K562 (cell line): Measurements from ENCODE around the gene CNOT4. TPM values are rescaled to one million over a fixed set of nuclear protein-coding genes. Genes with fewer than 3 reads are reported as not detected.

Experiments
- ATAC-seq: fragments of 200-7000 bp; cut with Tn5 transposase; 3 replicates; pipeline ENCODE4 v1.9.1; 2020; ENCODE audit warnings: moderate library complexity
- BruUV-seq: library from RNA; stranded (reverse); fragments of 400-500 nt; replicated peaks from 2 replicates; lab custom pipeline; 2021; lab: Mats Ljungman, UMichigan
- CTCF ChIA-PET: fragments of 300-600 bp; formaldehyde crosslinking; extraction: SDS; loops from one replicate; lab custom pipeline; 2021; ENCODE audit warnings: low intra/inter-chr PET ratio; lab: Yijun Ruan, JAX
- POLR2A ChIA-PET: fragments of 300-600, 350-650 bp; sonication (Branson Sonifier 250); formaldehyde crosslinking; extraction: SDS; loops from one replicate; lab custom pipeline; 2021; ENCODE audit warnings: antibody characterized with exemption, inconsistent platforms; lab: Yijun Ruan, JAX
- DNase-seq, 4 experiments: peaks; one replicate each; pipeline versions ENCODE4 v3.0.0 to v3.0.0-alpha.2; 2011 to 2018; ENCODE audit warnings: low spot score in 3 of 4, mixed read lengths in 3 of 4; ENCODE audit errors: extremely low read depth in 1 of 4
- FAIRE-seq: peaks from 2 replicates; lab custom pipeline; 2011; peaks lifted over from hg19 to GRCh38; lab: Jason Lieb, UNC
- H2AFZ ChIP-seq: 2 replicates; pipeline ENCODE4 v1.6.0; 2011; ENCODE audit warnings: low read depth, low read length, control low read depth, inconsistent platforms
- H3K27ac ChIP-seq: fragments of 200-600 bp; 3 replicates; pipeline ENCODE4 v1.8.0; 2011; ENCODE audit warnings: low read depth, mild to moderate bottlenecking, control low read depth, inconsistent platforms, low read length, moderate library complexity, mixed read lengths; ENCODE audit errors: extremely low read depth
- H3K27me3 ChIP-seq, 2 experiments: fragments of 300-600 bp in 1 of 2; 2 replicates in 1 of 2; 3 replicates in 1 of 2; pipeline versions ENCODE4 v1.6.0 to v1.8.0; 2011; ENCODE audit warnings: inconsistent platforms in 2 of 2, low read length in 2 of 2, mild to moderate bottlenecking in 1 of 2, mixed read lengths in 1 of 2, moderate library complexity in 1 of 2; ENCODE audit not compliant: control insufficient read depth in 2 of 2, insufficient read depth in 2 of 2
- H3K36me3 ChIP-seq: fragments of 300-600 bp; 3 replicates; pipeline ENCODE4 v1.8.0; 2011; ENCODE audit warnings: mild to moderate bottlenecking, low read length, inconsistent platforms; ENCODE audit not compliant: control insufficient read depth, insufficient read depth
- H3K4me1 ChIP-seq, 2 experiments: fragments of 200-600 bp in 1 of 2; replicated peaks in 1 of 2; 2 replicates in 1 of 2; 3 replicates in 1 of 2; pipeline versions ENCODE4 v1.5.1 to v1.8.0; 2011; ENCODE audit warnings: inconsistent platforms in 2 of 2, low read length in 2 of 2, mild to moderate bottlenecking in 1 of 2, mixed read lengths in 1 of 2, moderate library complexity in 1 of 2; ENCODE audit not compliant: control insufficient read depth in 2 of 2, insufficient read depth in 2 of 2
- H3K4me2 ChIP-seq: 2 replicates; pipeline ENCODE4 v1.6.1; 2011; ENCODE audit warnings: low read length, control low read depth, inconsistent platforms, mixed read lengths; ENCODE audit not compliant: insufficient read depth
- H3K4me3 ChIP-seq: fragments of 200-600 bp; sonication (generic), shearing (Covaris generic); 2 replicates; pipeline ENCODE4 v1.5.1; 2016; ENCODE audit warnings: control low read depth, inconsistent platforms
- H3K79me2 ChIP-seq: fragments of 200-600 bp; 3 replicates; pipeline ENCODE4 v1.8.0; 2011; ENCODE audit warnings: low read length, inconsistent platforms; ENCODE audit not compliant: control insufficient read depth, insufficient read depth
- H3K9ac ChIP-seq, 2 experiments: 2 replicates each; pipeline versions ENCODE4 v1.6.0 to v1.6.1; 2011; ENCODE audit warnings: low read depth in 2 of 2, low read length in 2 of 2, control low read depth in 1 of 2, inconsistent platforms in 1 of 2, mild to moderate bottlenecking in 1 of 2, mixed read lengths in 1 of 2; ENCODE audit not compliant: insufficient read depth in 1 of 2
- H3K9me1 ChIP-seq: one replicate; pipeline ENCODE4 v1.6.0; 2011; ENCODE audit warnings: inconsistent platforms, mild to moderate bottlenecking, low read length, moderate library complexity; ENCODE audit not compliant: control insufficient read depth, insufficient read depth
- H3K9me3 ChIP-seq: replicated peaks from 2 replicates; pipeline ENCODE4 v1.5.1; 2011; ENCODE audit warnings: low read depth, low read length, inconsistent platforms; ENCODE audit not compliant: control insufficient read depth, insufficient read depth
- H4K20me1 ChIP-seq: replicated peaks from 2 replicates; pipeline ENCODE4 v1.6.1; 2011; ENCODE audit warnings: low read length, inconsistent platforms, mixed read lengths; ENCODE audit not compliant: control insufficient read depth, insufficient read depth
- BDP1 ChIP-seq: IDR thresholded peaks from 3 replicates; pipeline ENCODE4 v1.6.1; 2011; ENCODE audit not compliant: insufficient read length, insufficient read depth
- COPS2 ChIP-seq: fragments of 450-650 bp; conservative IDR thresholded peaks from 2 replicates; pipeline ENCODE4 v1.6.1; 2016; ENCODE audit warnings: mild to moderate bottlenecking, moderate library complexity
- DMBX1 ChIP-seq: fragments of 250-450 bp; sonication (Bioruptor Pico); IDR thresholded peaks from 2 replicates; pipeline ENCODE4 v1.8.0; 2022; ENCODE audit warnings: inconsistent platforms, mild to moderate bottlenecking, moderate library complexity, borderline replicate concordance
- ESRRB ChIP-seq: fragments of 250-450 bp; sonication (Bioruptor Pico); IDR thresholded peaks from 2 replicates; pipeline ENCODE4 v1.5.0; 2020; ENCODE audit warnings: mild to moderate bottlenecking, moderate library complexity, borderline replicate concordance
- GABPA ChIP-seq: fragments of 200-800 bp; sonication (Bioruptor generic); conservative IDR thresholded peaks from 2 replicates; pipeline ENCODE4 v1.6.1; 2016; ENCODE audit warnings: low read depth, missing genetic modification characterization, missing compliant biosample characterization
- HMG20A ChIP-seq: fragments of 450-650 bp; formaldehyde crosslinking; conservative IDR thresholded peaks from 2 replicates; pipeline ENCODE4 v1.4.0; 2020; ENCODE audit warnings: mild to moderate bottlenecking, mixed read lengths
- HNRNPUL1 ChIP-seq: fragments of 200-400 bp; formaldehyde crosslinking; IDR thresholded peaks from 2 replicates; pipeline ENCODE4 v1.6.1; 2017; ENCODE audit warnings: low read length
- KAT7 ChIP-seq: sonication (generic); formaldehyde crosslinking; IDR thresholded peaks from 2 replicates; pipeline ENCODE4 v1.8.0; 2022; ENCODE audit warnings: missing genetic modification reagents, mild to moderate bottlenecking, borderline replicate concordance
- LARP7 ChIP-seq: fragments of 450-650 bp; IDR thresholded peaks from 2 replicates; pipeline ENCODE4 v1.6.1; 2016
- NCOR1 ChIP-seq: fragments of 450-650 bp; IDR thresholded peaks from 2 replicates; pipeline ENCODE4 v1.6.1; 2016; ENCODE audit warnings: mild to moderate bottlenecking, moderate library complexity
- PRPF4 ChIP-seq: fragments of 200-400 bp; formaldehyde crosslinking; IDR thresholded peaks from one replicate; pipeline ENCODE4 v1.6.1; 2017; ENCODE audit warnings: low read length, low read depth, mild to moderate bottlenecking; ENCODE audit not compliant: insufficient read depth, poor library complexity, severe bottlenecking
- SETDB1 ChIP-seq: IDR thresholded peaks from one replicate; pipeline ENCODE4 v1.6.1; 2012; ENCODE audit warnings: low read length, control low read depth, inconsistent platforms
- SIN3B ChIP-seq: fragments of 450-650 bp; IDR thresholded peaks from 2 replicates; pipeline ENCODE4 v1.6.1; 2017; ENCODE audit warnings: low read depth, mild to moderate bottlenecking, moderate library complexity
- ZNF324 ChIP-seq: fragments of 250-450 bp; sonication (Bioruptor Pico); IDR thresholded peaks from 2 replicates; pipeline ENCODE4 v1.4.0; 2020; ENCODE audit warnings: mild to moderate bottlenecking
- ZNF436 ChIP-seq: fragments of 250-450, 450-650 bp; sonication (Bioruptor Pico); formaldehyde crosslinking; IDR thresholded peaks from 2 replicates; pipeline ENCODE4 v1.7.0; 2020; ENCODE audit warnings: mild to moderate bottlenecking
- ZNF57 ChIP-seq: fragments of 450-650 bp; formaldehyde crosslinking; IDR thresholded peaks from 2 replicates; pipeline ENCODE4 v1.4.0; 2020; ENCODE audit warnings: mild to moderate bottlenecking, moderate library complexity
- WGBS: fragments of 100-300 bp; shearing (Covaris generic); methylation state at CpG from one replicate; pipeline ENCODE4 v1.1.6; 2016; ENCODE audit warnings: low coverage, mixed read lengths; ENCODE audit not compliant: insufficient coverage; ENCODE audit errors: missing lambda C conversion rate; 5-methylcytosine and 5-hydroxymethylcytosine counted together
- in situ Hi-C: fragments of 300-500 bp; cut with MboI; formaldehyde crosslinking; loops from 4 replicates; pipeline ENCODE4 v1.15.0; 2018; ENCODE audit warnings: inconsistent platforms, mixed read lengths
- intact Hi-C: fragments of 100-400 bp; cut with micrococcal nuclease; formaldehyde crosslinking; loops from 2 replicates; pipeline ENCODE4 v1.14.2; 2022
- polyA plus RNA-seq, 8 experiments: library from polyadenylated mRNA; depleted of rRNA in 4 of 8; stranded (reverse) in 5 of 8; unstranded in 3 of 8; fragments of >200 nt; fragmentation: Nextera tagmentation in 2 of 8; fragmentation: Illumina TruSeq in 1 of 8; extraction: Ambion mirVana in 2 of 8; extraction: Trizol in 1 of 8; gene quantifications; 2 replicates each; pipeline versions ENCODE4 v1.2.1 to v1.2.3, GENCODE V29; 2011 to 2014; ENCODE audit warnings: inconsistent platforms in 1 of 8, missing spikeins in 1 of 8
- total RNA-seq, 7 experiments: library from RNA; depleted of rRNA in 6 of 7; stranded (reverse); fragments of >200 nt in 6 of 7; fragmentation: Illumina TruSeq in 2 of 7; extraction: Trizol in 2 of 7; gene quantifications; 2 replicates each; pipeline versions ENCODE4 v1.2.1 to v1.2.3, GENCODE V29; 2011 to 2021; ENCODE audit warnings: low replicate concordance in 1 of 7
- TF ChIP-seq, protein P1 (sequence below): sonication (generic); formaldehyde crosslinking; IDR thresholded peaks from 2 replicates; pipeline ENCODE4 v1.8.0; 2022; ENCODE audit warnings: mild to moderate bottlenecking, missing genetic modification reagents

Gene CNOT4
- total and polyA plus RNA-seq, 9 of the 15 experiments (the other 6 are each of a cell fraction or from before 2014, with no cell fraction given), result 8.6 to 24.1 (median 15.4) TPM

DNA sequence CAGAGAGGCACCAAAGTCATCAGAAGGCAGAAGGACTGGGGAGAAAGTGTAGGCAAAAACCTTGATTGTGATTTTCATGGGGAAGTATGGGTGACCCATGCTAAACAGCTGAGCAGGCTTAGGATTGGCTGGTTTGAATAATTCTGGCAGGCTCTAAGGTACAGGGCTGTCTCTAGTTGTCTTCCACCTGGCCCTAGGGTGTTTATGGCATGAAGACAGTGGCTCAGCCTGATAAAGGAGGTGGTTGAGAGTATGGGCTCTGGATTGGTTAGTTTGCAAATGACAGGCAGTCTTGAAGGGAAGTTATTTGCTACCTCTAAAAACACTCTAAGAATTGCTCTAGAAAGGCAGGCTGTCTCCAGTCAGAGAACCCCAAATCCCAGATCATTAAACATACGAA lies 176.0 kb downstream of the CNOT4 start:
- intact Hi-C loops, result no loop called here
- no peak overlapping the region for H3K4me3 ChIP-seq
- no peak overlapping the region for H2AFZ ChIP-seq
- H3K9me3 ChIP-seq, result peaks cover 5% of the 10 kb centered on the region; the same call in 1 of the 2 replicates
- in situ Hi-C loops, result no loop called here
- peaks cover 7 to 14% of the 10 kb centered on the region in 2 experiments; a peak in 3 of 5 replicates for H3K27me3 ChIP-seq
- no peak overlapping the region for H3K4me2 ChIP-seq
- no peaks in the 10 kb centered on the region for H4K20me1 ChIP-seq
- ATAC-seq (no peak), FAIRE-seq (no peak), DNase-seq (no peak)
- H3K27ac ChIP-seq, result no peak overlapping the region
- no peak overlapping the region for H3K9ac ChIP-seq
- no peaks in the 10 kb centered on the region for H3K36me3 ChIP-seq
- no peaks in the 10 kb centered on the region for H3K4me1 ChIP-seq
- BruUV-seq, result no TSS peak
- no peaks in the 10 kb centered on the region for H3K79me2 ChIP-seq
- CTCF ChIA-PET, result interaction anchor here (1.5 kb wide), 1 partner anchor 52 kb away, joined by 5 read pairs; no protein-coding TSS in a partner anchor
- no peaks in the 10 kb centered on the region for H3K9me1 ChIP-seq
- POLR2A ChIA-PET, result no interaction called here
- TF ChIP-seq GABPA, result no peak
- no peak for TF ChIP-seq LARP7
- WGBS, result 4% methylated on average over 1 of the region's 1 CpG

DNA sequence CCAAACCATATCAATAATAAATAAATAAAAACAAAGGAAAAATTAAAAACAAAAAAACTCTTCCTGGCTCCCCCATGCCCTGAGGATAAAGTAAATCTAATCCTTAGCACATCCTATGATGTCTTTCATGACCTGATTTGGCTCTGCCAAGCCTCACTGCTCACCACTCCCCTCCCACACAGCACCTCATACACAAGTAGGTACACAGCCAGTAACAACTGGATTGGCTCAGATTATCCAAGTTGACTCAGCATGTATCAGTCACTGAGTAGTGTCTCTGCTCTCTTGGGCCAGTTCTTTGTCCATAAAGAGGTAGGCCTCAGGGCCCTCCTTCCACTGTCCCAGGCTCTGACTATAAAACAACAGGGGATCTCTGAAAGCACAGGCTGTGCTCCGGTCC lies 176.7 kb downstream of the CNOT4 start:
- in situ Hi-C loops, result no loop called here
- no peak for FAIRE-seq
- H3K27me3 ChIP-seq, result peaks cover 11 to 20% of the 10 kb centered on the region in 2 experiments; a peak in 4 of 5 replicates
- no peaks in the 10 kb centered on the region for H3K36me3 ChIP-seq
- ChIA-PET CTCF (interaction anchor here (1.5 kb wide), 1 partner anchor 52 kb away, joined by 5 read pairs; no protein-coding TSS in a partner anchor), POLR2A (no interaction called here)
- H3K4me1 ChIP-seq, result no peaks in the 10 kb centered on the region
- no peak for ATAC-seq
- no TSS peak for BruUV-seq
- no peak overlapping the region for H3K9ac ChIP-seq
- WGBS, result 0% methylated on average over 1 of the region's 1 CpG
- H3K4me3 ChIP-seq, result no peak overlapping the region
- no peak for DNase-seq
- no peak overlapping the region for H3K27ac ChIP-seq
- intact Hi-C loops, result no loop called here
- peaks cover 5% of the 10 kb centered on the region; the same call in 1 of the 2 replicates for H3K9me3 ChIP-seq
- no peaks in the 10 kb centered on the region for H3K9me1 ChIP-seq
- H3K4me2 ChIP-seq, result no peak overlapping the region
- H2AFZ ChIP-seq, result no peak overlapping the region
- no peaks in the 10 kb centered on the region for H3K79me2 ChIP-seq
- H4K20me1 ChIP-seq, result no peaks in the 10 kb centered on the region
- TF ChIP-seq SIN3B, result no peak
- TF ChIP-seq SETDB1, result no peak
- no peak for TF ChIP-seq ZNF436
- no peak for TF ChIP-seq NCOR1
- no peak for TF ChIP-seq BDP1
- no peak for TF ChIP-seq KAT7
- no peak for TF ChIP-seq DMBX1 (CRISPR knock-in tag)
- TF ChIP-seq COPS2, result no peak
- TF ChIP-seq, protein P1, sequence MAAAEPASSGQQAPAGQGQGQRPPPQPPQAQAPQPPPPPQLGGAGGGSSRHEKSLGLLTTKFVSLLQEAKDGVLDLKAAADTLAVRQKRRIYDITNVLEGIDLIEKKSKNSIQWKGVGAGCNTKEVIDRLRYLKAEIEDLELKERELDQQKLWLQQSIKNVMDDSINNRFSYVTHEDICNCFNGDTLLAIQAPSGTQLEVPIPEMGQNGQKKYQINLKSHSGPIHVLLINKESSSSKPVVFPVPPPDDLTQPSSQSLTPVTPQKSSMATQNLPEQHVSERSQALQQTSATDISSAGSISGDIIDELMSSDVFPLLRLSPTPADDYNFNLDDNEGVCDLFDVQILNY (CRISPR knock-in tag), result no peak
- no peak for TF ChIP-seq ZNF324 (CRISPR knock-in tag)
- TF ChIP-seq HNRNPUL1, result no peak
- no peak for TF ChIP-seq PRPF4
- TF ChIP-seq ZNF57 (CRISPR knock-in tag), result no peak
- no peak for TF ChIP-seq ESRRB (CRISPR knock-in tag)
- TF ChIP-seq HMG20A, result no peak
